B cell (primary cell): Measurements from ENCODE around the gene EIF4EBP2.

Source experiments
- EZH2 ChIP-seq: IDR thresholded peaks from 2 replicates; pipeline ENCODE4 v1.6.1; 2012; ENCODE audit warnings: borderline replicate concordance, low read depth, mild to moderate bottlenecking, moderate library complexity, low read length; ENCODE audit not compliant: insufficient read depth, poor library complexity, severe bottlenecking
- TF ChIP-seq, protein P1 (sequence below): fragments of 200-600 bp; IDR thresholded peaks from one replicate; pipeline ENCODE4 v1.8.0; 2022; ENCODE audit warnings: antibody characterized with exemption, mild to moderate bottlenecking

DNA sequence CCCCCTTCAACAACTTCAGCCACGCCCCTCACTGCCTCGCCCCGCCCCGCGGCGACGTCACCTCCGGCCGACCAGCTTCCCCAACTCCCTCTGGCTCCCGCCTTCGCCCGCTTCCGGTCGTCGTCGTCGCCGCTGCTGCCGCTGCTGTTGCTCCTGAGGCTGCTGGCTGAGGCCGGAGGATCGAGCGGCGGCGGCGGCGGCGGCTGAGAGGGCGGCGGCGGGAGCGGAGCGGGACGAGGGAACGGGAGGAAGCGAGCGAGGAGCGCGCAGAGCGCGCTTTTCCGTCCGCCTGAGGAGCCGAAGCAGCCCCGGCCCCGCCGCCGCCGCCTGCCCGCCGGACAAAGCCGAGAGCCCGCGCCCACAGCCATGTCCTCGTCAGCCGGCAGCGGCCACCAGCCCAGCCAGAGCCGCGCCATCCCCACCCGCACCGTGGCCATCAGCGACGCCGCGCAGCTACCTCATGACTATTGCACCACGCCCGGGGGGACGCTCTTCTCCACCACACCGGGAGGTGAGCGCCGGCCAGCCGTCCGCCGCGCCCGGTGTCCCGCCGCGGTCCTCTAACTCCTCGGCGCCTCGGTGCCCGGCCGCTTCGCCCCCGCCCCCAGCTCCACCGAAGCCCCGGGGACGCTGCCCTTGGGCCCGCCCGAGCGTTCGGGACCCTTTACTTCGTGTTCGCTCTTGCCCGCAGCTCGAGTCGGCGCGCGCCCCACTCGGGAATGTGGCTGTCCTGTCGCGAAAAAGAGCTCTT lies at the start of gene EIF4EBP2:
- TF ChIP-seq, protein P1, sequence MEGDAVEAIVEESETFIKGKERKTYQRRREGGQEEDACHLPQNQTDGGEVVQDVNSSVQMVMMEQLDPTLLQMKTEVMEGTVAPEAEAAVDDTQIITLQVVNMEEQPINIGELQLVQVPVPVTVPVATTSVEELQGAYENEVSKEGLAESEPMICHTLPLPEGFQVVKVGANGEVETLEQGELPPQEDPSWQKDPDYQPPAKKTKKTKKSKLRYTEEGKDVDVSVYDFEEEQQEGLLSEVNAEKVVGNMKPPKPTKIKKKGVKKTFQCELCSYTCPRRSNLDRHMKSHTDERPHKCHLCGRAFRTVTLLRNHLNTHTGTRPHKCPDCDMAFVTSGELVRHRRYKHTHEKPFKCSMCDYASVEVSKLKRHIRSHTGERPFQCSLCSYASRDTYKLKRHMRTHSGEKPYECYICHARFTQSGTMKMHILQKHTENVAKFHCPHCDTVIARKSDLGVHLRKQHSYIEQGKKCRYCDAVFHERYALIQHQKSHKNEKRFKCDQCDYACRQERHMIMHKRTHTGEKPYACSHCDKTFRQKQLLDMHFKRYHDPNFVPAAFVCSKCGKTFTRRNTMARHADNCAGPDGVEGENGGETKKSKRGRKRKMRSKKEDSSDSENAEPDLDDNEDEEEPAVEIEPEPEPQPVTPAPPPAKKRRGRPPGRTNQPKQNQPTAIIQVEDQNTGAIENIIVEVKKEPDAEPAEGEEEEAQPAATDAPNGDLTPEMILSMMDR, result no peak
- TF ChIP-seq EZH2, result no peak
